GM12872 (cell line): Measurements from ENCODE around the gene RAD51B.

Source experiments
- CTCF ChIP-seq: IDR thresholded peaks from 3 replicates; pipeline ENCODE4 v1.5.1; 2011; ENCODE audit warnings: low read depth, mild to moderate bottlenecking, low read length, moderate library complexity; ENCODE audit not compliant: insufficient read depth

Gene RAD51B

GRCh38 chr14:67819563-67820421, at the start of gene RAD51B:
RAD51B (plus strand) TSS chr14:67819779.
- TF ChIP-seq CTCF = no peak

- TF ChIP-seq CTCF = no peak
Observed at GRCh38 chr14:67773844-67774377, 45.7 kb upstream of the RAD51B start.

- no peak for TF ChIP-seq CTCF
Observed at GRCh38 chr14:67776653-67777322, 42.8 kb upstream of the RAD51B start.

- TF ChIP-seq CTCF = no peak
Observed at GRCh38 chr14:67778792-67779191, 40.8 kb upstream of the RAD51B start.

- no peak for TF ChIP-seq CTCF
Observed at GRCh38 chr14:67782090-67782489, 37.5 kb upstream of the RAD51B start.

GRCh38 chr14:67784244-67784823, 35.2 kb upstream of the RAD51B start:
- TF ChIP-seq CTCF = no peak
